Stimulated activated CD4-positive, alpha-beta T cell treated with anti-CD3 and anti-CD28 coated beads, Interleukin-15, amount 100 ng/mL, for 1 hour (primary cell): Measurements from ENCODE around the gene CRYBG1.

ENCODE experiments used
- DNase-seq, 2 donors: peaks; one replicate each; pipeline ENCODE4 v3.0.0-alpha.2; 2020; ENCODE audit warnings: low read depth in 1 of 2, low spot score in 1 of 2

CRYBG1 gene

DNA sequence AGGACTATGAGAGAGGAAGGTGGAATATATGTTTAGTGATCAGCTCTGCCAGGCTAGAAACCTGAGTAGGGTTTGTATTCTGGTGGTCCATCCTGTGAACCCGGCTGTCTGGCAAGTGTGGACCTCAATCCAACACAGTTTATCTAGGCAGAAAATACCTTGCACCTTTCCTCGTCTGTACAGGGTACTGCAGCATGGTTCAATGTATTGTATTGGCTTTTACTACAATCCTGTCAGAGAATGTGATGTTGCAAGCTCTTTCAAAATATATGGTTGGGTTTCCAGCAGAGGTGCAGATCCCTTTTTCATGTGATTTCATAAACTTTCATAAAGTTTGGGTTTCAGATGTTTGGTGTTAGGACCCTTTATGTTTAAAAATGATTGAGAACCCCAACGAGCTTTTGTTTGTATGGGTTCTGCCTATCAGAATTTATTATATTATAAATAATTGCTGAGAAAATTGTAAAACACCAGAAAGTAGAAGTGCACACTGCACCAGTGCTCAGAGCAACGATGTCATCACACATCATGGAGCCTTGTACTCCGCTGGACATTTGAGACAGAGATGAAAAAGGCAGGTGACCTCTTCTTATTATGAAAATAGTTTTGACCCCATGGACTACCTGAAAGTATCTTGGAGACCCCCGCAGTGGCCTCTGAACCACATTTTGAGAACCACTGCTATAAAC is 162.2 kb downstream of the CRYBG1 start:
- no peak for DNase-seq

DNA sequence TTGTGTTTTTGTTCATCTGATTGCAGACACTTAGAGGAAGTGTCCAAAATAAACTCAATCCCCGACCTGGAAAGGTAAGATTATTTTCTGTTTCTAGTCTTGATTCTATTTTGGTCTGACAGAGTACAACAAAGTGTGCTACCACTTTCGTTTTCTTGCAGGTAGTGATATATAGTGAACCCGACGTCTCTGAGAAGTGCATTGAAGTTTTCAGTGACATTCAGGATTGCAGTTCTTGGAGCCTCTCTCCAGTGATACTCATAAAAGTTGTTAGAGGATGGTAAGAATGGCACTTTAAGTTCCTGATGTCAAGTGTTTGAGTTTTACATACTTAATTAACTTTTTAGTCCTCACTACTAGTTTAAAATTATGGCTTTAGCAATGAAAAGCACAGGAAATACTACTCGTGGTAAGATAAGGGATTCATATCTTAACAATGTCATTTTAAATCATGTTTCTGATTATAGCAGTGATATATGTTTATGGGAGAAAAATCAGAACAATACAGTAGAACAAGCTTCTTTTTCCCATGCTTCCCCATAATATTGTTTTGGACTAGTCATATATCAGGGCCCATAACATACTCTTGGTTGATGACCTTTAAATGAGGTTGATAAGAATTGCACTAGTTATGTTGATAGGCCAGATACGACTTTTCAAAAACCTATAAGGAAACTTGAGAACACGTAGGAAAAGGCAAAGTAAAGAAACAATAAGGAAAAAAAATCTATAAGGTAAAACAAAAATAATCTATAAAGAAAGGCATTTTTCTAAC is 164.8 kb downstream of the CRYBG1 start:
- no peak for DNase-seq

DNA sequence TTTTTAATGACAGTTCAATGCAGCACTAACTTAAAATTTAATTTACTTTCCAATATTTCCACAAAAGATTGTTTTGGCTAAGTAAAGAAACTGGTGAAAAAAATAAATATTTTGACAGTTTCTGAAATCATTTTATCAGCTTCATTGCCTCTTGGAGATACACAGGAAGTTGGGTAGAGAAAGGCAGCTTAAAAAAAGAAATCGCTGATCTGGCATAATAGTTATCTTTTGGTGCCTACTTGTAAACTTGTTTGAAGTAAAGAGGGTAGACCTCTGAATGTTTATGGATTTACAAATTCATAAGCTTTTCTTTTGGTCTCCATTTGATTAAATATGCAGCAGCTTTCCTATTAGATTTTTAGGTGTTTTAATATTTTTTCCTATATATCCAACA is 165.4 kb downstream of the CRYBG1 start:
- no peak for DNase-seq

DNA sequence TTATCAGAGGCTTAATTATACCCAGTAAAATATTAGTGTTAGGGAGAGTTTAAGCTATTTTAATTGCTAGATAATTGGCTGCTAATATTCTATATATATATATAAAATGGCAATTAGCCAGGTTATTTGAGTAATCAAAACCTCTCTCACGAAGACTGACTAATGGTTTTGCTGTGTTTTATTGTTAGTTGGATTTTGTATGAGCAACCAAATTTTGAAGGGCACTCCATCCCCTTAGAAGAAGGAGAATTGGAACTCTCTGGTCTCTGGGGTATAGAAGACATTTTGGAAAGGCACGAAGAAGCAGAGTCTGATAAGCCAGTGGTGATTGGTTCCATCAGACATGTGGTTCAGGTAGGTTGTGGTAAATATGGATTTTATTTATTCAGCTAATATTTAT is 166.6 kb downstream of the CRYBG1 start:
- no peak for DNase-seq

DNA sequence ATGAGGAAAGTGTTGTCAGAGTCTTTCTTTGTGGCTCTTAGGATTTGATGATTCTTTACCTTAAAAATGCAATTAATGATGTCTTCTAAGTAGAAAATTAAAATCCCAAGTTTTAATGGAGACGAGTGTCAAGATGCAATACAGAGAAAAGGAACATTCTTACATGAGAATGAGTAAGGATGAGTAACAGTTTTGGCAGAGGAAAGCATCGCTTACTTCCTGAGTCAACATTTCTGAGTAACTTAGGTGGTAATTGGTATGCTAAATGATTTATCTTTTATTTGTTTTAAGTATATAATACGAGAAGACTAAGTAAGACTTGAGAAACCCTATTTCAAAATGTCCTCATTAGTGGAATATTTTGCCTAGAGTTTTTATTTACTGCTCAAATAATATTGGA is 167.5 kb downstream of the CRYBG1 start:
- no peak for DNase-seq

DNA sequence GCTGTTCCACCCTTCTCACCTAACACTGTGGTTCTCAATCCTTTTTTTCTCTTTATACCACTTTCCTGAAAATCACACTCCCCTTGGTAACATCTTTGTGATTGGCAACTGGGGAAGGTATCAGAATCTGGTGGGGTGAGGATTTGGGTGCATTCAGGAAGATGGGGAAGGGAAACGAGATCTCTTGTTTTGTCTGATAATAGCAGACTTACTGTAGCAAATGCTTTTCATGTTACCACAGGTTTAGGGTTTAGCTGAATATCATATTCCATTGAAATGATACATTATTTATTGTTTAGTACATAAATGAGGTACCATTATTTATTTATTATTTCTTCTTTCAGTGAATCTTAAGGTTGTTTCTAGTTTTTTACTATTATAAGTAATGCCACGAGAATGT is 168.0 kb downstream of the CRYBG1 start:
- DNase-seq = no peak

DNA sequence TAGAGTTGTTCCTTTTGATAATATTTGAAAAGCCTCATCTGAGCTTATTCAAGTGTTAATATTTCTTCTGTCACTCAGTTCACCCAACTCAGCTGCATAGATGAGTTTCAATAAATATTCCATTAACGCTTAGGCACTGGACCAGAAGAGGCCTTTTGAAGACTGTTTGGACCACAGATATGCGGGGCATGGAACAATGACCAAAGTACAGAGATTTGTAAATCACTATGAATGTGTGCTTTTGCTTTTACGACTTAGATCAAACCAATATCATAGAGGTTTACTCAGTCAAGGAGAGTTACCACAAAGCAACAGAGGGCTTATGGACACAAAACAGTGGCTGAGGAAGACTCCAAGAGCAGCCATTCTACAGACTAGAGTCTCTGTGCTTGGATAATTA is 168.9 kb downstream of the CRYBG1 start:
- no peak for DNase-seq

DNA sequence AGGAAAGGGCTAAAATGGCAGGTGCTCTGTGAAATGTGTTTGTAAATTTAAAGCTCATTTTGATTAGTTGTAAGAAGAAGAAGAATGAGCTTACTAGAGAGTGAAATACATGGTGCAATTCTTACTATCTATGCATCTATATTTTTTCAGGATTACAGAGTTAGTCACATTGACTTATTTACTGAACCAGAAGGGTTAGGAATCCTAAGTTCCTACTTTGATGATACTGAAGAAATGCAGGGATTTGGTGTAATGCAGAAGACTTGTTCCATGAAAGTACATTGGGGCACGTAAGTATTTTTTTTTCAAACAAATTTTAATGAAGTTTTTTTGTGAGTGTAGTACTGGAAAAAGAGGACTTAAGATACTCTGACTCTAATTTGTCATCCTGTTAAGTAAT is 169.5 kb downstream of the CRYBG1 start:
- no peak for DNase-seq

DNA sequence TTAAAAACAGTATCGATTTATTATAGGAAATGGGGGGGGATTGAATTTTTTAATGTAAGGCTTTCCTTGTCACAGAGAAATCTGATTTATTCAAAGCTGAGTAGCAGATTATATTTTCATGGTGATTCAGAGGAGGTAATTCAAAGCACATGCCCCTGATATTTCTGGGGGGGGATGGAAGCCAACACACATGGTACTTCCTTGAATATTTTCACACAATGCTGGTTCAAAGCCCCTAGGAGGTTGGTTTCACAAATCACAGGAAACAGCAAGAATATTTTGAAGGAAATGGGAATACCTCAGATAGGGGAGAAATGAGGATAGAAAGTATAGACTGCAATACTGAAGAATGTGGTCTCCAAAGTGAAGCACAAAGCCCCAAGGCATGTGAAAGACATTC is 170.0 kb downstream of the CRYBG1 start:
- no peak for DNase-seq

DNA sequence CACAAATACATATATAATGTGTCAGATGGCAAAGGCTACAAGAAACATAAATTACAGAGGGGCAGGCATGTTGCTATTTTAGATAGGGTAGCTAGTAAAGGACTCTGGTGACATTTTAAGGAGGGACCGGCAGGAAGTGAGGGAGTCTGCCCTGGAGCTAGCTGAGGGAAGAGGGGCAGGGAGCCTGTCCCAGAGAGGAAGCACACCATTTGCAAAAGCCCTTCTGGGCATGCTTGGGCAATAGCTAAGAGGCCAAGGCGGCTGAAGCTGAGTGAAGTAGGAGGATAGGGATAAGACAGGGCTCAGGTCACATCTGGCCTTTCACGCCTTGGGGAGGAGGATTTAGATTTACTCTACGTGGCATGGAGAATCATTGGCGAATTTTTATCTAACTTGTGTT is 172.5 kb downstream of the CRYBG1 start:
- DNase-seq = no peak

DNA sequence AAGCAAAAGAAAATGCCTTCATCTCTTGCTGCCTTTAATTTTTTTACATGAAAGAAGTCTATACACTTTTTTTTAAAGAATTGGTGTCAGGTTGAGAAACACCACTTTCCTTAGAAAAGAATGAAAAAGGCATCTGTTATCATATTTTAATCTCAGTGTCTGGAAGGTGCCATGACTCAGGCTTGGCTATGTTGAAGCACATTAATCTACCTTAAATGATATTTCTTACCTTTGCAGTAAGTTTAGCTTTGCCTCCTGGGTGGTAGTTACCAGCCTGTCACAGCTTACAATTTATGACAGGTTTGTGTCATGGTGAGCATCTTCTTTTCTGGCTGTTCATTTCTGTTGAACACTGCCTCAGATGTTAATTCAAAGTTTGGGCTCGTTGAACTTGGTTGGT is 173.5 kb downstream of the CRYBG1 start:
- DNase-seq = no peak

DNA sequence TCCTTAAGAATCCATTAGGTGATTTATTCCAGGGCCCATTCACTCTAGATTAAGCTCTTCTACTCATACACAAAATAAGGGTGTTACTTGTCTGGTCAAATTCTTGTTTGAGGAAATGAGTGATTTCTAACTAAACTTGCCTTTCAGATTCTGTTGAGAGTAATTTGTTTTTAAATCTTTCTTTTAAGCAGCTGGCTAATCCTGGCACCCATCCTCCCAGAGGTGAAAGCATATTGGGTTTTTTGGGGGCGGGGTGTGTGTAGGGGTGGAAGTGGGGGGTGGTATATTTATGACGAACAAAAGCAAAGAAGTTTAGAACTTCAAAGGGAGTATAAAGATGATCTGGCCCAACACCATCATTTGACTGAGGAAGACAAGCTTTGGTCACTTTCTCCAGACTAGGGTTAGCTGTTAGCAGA is 174.1 kb downstream of the CRYBG1 start:
- no peak for DNase-seq

DNA sequence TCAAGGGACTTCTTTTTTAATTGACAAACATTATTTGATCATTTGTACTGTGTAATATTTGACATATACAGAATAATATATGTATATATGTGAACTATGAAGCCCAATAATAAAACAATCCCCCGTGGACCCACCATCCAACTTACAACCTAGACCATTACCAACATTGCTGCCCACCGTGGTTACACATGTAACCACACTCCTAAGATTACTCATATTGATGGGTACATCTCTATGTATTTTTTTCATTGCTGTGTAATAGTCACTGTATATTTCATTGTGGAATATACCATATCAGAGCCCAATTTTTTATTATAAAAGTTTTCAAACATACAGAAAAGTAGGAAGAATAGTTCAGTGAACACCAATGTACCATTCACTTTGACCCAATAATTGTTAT is 174.5 kb downstream of the CRYBG1 start:
- no peak for DNase-seq

DNA sequence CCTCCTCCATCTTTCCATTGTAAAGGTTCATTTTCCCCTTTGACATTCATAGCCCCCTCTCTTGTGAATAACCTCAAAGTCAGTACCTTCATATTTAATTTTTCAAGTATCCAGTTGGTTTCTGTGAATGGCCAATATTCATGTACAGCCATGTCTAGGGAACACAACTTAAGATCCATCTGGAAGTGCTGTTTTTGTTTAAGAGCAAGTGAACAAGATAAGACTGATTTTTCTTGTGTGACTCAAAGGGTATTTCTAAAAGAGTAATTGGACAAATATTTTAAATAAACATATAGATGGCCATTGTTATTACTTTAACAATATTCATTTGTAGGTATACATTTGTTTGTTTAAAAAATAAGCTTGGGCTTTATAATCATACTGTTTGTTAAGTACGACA is 175.8 kb downstream of the CRYBG1 start:
- DNase-seq = no peak

DNA sequence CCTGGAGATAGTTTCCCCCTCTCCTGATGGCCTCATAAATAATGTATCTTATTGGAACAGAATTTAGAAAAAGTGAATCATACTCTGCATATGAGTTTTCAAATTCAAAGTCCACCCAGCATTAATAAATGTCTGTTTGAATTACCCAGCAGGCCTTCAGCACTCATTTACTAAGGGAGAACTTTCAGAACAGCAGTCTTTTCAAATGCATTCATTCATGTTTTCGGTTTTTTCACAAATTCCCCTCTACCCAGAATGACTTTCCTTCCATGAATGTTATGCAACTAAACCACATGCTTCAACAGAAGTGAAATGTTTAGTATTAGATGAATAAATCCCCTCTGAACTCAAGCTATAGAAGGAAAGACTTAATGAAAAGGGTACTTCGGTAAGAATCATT is 176.3 kb downstream of the CRYBG1 start:
- DNase-seq = no peak

DNA sequence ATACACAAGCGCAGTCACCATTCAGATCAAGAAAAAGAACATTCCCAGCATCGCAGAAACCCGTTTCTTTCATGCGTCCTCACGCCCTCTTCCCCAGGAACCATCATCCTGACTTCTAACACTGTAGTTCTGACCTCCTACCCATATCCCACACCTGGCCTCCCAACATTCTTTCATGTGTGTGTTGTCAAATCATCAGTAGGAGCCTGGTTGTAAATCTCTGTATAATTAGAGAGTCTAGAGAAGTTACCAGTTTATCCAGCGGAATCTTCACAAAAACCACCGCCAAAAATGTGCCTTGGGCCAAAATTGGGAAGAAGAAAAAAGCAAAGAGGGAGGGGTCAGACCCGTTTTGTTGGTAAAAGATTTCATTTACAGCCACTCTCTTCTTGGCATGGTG is 177.1 kb downstream of the CRYBG1 start:
- DNase-seq = no peak

DNA sequence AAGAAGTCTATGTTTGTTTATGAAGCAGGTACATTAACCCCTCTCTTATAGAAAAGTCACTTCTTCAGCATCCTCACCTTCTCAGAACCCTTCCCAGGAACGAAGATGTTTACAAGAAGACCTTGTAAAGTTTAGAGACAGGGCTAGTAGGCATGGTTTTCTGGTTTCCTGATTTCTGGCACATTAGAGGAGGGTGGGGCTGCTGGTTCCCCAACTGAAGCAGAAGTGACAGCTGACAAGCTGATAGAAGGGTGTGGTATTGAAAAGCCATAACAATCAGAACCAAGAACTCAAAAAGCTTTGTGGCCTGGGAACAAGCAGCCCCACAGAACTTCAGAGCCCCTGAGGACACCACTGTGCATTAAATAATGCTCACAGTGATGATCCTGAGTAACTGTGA is 177.6 kb downstream of the CRYBG1 start:
- DNase-seq = no peak

DNA sequence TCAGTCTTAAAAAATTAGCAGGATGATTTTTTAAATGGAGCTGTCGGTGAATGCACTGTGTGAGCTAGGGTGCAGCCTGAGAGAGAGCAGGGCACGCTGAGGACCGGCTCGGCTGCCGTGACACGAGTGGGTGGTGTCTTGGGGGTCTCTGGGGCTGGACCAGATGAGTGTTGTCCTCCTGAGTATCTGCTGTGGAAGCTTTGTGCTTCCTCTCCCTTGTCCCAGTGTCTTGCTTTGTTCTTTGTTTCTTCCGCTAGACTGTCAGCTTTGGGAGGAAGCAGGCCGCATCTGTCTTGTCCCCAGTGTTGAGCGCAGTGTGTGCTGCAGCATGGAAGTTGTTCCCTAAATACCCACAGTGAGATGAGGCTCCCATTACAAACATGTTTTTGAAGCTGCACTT is 179.4 kb downstream of the CRYBG1 start:
- DNase-seq = no peak

DNA sequence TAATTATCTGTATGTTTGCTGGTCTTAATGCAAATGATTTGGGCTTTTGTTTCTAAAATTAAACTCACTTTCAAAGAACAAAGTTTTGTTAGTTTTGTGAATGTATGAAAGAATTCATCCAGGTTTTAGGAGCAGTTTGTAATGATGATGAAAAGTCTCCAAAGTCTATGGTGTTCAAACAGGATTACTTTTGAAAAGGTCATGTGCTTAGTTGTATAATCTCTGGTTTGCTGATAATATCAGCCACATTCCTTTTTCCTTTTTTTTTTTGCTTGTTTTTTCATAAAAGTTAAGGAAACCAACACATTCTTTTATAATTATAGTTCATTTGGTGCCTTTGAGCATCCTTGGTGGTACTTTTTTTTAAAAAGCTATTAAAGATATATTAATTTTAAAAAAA is 179.9 kb downstream of the CRYBG1 start:
- DNase-seq = no peak

DNA sequence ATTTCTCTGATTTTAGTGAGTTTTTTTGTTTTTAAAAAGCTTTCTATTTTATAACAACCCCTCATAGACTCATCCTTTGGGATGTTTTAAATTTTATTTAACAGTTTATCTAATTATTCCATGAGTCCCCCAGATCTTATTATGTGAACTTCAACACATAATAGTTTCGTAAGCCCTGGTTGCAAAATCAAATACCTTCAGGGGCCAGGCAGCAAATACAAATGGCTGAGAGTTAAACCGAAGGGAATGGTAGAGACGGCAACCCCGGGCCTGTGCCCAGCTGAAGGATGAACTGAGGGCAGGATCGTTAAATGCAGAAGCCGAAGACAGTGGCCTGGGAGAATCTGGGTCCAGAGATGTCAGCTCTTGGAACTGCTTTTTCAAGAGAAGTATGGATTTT is 180.4 kb downstream of the CRYBG1 start:
- DNase-seq = no peak

DNA sequence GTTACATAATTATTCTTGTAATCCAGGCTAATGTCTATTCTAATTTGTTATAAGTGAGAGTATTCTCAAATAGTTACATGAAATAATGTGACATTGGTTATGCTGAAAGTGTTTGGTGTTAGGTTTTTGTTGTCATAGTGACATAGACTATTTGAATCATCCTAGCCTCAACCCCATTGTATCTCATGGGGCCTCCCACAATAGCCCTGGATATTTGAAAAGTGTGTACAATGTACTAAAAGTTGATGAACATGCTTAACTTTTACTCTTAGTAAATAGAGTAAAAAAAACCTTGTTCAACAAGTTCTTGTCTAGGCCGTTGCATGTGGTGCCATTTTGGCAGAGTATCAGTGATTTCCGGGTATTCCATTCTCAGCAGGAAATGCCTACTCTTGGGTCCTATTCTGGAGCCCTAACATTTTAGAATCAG is 185.8 kb downstream of the CRYBG1 start:
- no peak for DNase-seq

DNA sequence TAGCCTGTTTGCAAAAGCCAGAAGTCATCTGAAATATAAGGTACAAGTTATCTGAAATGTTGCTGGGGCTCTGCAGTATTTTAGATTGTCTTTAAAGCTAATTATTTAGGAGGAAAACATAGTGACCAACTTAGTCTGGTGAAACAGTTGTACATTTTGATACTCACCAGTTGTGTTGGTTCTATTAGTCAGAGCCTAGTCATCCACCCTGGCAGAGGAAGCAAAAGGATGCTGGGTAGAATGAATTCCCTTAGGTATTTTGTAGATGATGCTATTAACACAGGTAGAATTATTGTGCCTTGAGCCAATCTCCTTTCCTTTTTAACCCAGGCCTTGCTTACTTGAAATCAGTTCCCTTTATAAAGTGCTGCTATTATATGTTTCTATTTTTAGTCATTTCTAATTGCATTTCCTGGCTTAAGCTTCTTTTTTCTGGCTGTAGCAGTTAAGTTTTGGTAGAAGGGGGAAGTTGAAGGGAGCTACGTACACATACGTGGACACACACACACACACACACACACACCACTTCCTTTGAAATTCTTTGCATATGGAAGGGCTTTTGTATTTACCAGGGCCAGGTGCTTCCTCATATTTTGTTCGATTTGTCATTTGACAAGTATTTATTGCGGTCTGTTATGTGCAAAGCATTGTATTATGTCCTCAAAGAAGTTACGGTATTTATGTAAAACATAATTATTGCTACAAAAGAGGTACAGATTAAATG is 186.3 kb downstream of the CRYBG1 start:
- no peak for DNase-seq
